Measurements from ENCODE around the gene SMIM38.

SMIM38 gene

DNA sequence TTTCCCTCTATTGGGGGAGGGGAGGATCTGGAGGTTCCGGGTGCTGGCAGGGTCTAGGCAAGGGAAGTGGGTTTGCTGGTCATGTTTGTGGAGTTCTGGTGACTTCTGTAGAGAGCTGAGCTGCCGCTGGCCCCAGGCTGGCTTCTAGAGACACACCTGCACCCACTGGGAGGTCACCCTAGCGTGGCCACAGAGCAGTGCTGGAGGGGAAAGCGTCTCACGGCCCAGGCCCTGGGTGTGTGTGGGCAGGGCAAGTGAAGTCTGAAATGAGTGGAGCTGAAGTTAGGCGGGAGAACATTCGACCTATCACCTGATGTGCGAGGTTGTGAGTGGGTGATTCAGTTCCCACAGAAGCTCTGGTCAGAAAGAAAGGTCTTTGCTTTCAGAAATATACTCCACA is 27.9 kb downstream of the SMIM38 start:
- no peak overlapping the region for H3K4me2 ChIP-seq (ENCODE audit: low read length)
- no peak overlapping the region for H3K27ac ChIP-seq
- H3K9ac ChIP-seq, result no peak overlapping the region
- no peaks in the 10 kb centered on the region for H3K79me2 ChIP-seq
- H3K4me1 ChIP-seq, result no peaks in the 10 kb centered on the region
- TF ChIP-seq, protein P1, sequence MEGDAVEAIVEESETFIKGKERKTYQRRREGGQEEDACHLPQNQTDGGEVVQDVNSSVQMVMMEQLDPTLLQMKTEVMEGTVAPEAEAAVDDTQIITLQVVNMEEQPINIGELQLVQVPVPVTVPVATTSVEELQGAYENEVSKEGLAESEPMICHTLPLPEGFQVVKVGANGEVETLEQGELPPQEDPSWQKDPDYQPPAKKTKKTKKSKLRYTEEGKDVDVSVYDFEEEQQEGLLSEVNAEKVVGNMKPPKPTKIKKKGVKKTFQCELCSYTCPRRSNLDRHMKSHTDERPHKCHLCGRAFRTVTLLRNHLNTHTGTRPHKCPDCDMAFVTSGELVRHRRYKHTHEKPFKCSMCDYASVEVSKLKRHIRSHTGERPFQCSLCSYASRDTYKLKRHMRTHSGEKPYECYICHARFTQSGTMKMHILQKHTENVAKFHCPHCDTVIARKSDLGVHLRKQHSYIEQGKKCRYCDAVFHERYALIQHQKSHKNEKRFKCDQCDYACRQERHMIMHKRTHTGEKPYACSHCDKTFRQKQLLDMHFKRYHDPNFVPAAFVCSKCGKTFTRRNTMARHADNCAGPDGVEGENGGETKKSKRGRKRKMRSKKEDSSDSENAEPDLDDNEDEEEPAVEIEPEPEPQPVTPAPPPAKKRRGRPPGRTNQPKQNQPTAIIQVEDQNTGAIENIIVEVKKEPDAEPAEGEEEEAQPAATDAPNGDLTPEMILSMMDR (IDR thresholded peaks at IDR 0.05), result no peak
- H3K4me3 ChIP-seq (ENCODE audit: low read depth, low read length), result no peak overlapping the region
- no peaks in the 10 kb centered on the region for H3K27me3 ChIP-seq (ENCODE audit: control insufficient read depth, insufficient read depth, low read length)
- no peaks in the 10 kb centered on the region for H3K36me3 ChIP-seq (ENCODE audit: control insufficient read depth, insufficient read depth, low read length)
- H2AFZ ChIP-seq, result no peak overlapping the region
- H3K9me3 ChIP-seq (ENCODE audit: control insufficient read depth, low read length), result no peaks in the 10 kb centered on the region

DNA sequence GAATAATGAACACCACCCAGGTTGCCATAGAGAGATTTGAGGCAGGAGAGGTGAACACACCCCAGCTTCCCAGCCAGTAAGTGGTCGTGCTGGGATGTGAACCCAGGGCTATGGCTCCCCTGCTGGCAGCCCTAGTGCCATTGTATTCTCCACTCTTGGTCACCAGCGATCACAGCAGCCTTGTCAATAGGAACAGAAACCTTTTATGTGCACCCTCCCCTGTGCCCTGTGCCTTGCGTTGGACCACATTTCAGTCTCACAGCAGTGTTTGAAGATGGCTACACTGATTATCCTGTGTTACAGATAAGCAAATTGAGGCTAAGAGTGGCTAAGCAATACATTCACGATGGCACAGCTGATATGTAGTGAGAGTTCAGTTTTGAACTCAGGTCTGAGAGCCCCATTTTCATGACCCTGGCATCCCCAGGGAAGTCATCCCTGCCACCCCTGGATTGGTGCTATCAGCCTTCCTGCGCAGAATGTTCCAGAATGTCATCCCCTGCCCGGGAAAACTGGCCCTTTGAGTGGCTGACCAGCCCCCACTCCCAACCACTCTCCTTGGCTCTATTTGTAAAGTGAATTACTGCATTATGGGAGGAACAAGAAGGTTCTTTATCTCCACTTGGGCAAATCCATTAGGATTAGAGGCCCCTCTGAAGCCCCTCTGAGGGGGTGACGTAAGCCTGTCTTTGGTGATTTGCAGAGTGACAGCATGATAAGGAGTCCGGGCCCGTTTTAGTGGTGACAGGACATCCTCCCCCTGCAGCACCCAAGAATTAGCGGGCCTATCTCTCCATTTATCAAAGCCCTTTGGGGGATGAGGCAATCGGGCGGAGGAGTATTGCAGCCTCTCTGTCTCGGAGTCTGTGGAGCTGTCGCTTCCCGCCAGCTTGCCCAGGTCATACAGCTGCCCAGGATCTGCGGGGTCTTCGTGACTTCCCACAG is 30.9 kb downstream of the SMIM38 start:
- no peak overlapping the region for H3K27ac ChIP-seq

DNA sequence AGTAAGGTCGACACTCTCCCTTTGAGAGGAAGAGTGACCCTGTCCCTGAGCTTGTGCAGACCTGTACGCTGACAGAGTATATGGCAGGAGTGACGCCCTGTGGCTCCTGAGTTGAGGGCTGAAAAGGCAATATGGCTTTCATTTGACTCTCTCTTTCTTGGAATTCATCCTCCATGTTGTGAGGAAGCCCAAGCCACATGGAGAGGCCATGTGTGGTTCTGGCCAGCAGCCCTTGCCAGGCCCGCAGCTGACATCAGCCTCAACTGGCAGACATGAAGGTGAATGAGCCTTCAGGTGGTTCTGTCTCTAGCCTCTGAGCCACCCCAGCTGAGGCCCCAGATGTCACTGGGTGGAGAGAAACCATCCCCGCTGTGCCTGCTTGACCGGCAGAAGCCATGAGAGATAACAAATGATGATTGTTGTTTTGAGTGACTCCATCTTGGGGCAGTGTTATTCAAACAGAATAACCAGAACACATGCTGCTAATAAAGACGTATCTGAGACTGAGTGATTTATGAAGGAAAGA is 31.9 kb downstream of the SMIM38 start:
- H3K4me2 ChIP-seq (ENCODE audit: low read length), result no peak overlapping the region
- no peaks in the 10 kb centered on the region for H3K36me3 ChIP-seq (ENCODE audit: control insufficient read depth, insufficient read depth, low read length)
- H3K4me3 ChIP-seq (ENCODE audit: low read depth, low read length), result no peak overlapping the region
- H3K4me1 ChIP-seq, result no peaks in the 10 kb centered on the region
- H3K9ac ChIP-seq, result no peak overlapping the region
- TF ChIP-seq, protein P1 (IDR thresholded peaks at IDR 0.05), result no peak
- no peaks in the 10 kb centered on the region for H3K27me3 ChIP-seq (ENCODE audit: control insufficient read depth, insufficient read depth, low read length)
- H3K9me3 ChIP-seq (ENCODE audit: control insufficient read depth, low read length), result no peaks in the 10 kb centered on the region
- no peak overlapping the region for H2AFZ ChIP-seq
- no peaks in the 10 kb centered on the region for H3K79me2 ChIP-seq
- no peak overlapping the region for H3K27ac ChIP-seq

More for the DNA sequence above, 30.9 kb downstream of the SMIM38 start:
- H3K79me2 ChIP-seq, result no peaks in the 10 kb centered on the region
- no peak overlapping the region for H3K4me3 ChIP-seq (ENCODE audit: low read depth, low read length)
- H3K36me3 ChIP-seq (ENCODE audit: control insufficient read depth, insufficient read depth, low read length), result no peaks in the 10 kb centered on the region
- no peak overlapping the region for H3K4me2 ChIP-seq (ENCODE audit: low read length)
- TF ChIP-seq, protein P1 (IDR thresholded peaks at IDR 0.05), result no peak
- H3K9ac ChIP-seq, result no peak overlapping the region
- no peaks in the 10 kb centered on the region for H3K27me3 ChIP-seq (ENCODE audit: control insufficient read depth, insufficient read depth, low read length)
- no peak overlapping the region for H2AFZ ChIP-seq
- H3K4me1 ChIP-seq, result no peaks in the 10 kb centered on the region
- no peaks in the 10 kb centered on the region for H3K9me3 ChIP-seq (ENCODE audit: control insufficient read depth, low read length)

DNA sequence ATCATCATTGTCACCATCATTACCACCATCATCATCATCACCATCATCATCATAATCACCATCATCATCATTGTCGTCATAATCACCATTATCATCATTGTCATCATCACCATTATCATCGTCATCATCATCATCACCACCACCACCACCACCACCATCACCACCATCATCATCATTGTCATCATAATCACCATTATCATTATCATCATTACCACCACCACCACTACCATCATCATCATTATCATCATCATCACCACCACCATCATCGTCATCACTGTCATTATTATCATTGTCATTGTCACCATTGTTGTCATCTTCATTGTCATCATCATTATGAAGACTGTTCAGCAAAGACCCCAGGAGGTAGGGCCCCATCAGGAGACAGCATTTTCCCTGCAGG is 33.3 kb downstream of the SMIM38 start:
- Histone ChIP-seq H3K27me3 (ENCODE audit: control insufficient read depth, insufficient read depth, low read length) (no peaks in the 10 kb centered on the region), H3K36me3 (ENCODE audit: control insufficient read depth, insufficient read depth, low read length) (no peaks in the 10 kb centered on the region), H2AFZ (no peak overlapping the region), H3K4me1 (no peaks in the 10 kb centered on the region), H3K4me3 (ENCODE audit: low read depth, low read length) (no peak overlapping the region), H3K9me3 (ENCODE audit: control insufficient read depth, low read length) (no peaks in the 10 kb centered on the region), H3K4me2 (ENCODE audit: low read length) (no peak overlapping the region), H3K27ac (no peak overlapping the region), H3K9ac (no peak overlapping the region), H3K79me2 (no peaks in the 10 kb centered on the region)
- TF ChIP-seq, protein P1 (IDR thresholded peaks at IDR 0.05), result no peak
